ENCODE data around the gene FTO. TPM values are rescaled to one million over a fixed set of nuclear protein-coding genes. Genes with fewer than 3 reads are reported as not detected.

Gene FTO
- total and polyA plus RNA-seq, 4 experiments from 2014 or later = 61.5 to 126 (median 69.7) TPM

DNA sequence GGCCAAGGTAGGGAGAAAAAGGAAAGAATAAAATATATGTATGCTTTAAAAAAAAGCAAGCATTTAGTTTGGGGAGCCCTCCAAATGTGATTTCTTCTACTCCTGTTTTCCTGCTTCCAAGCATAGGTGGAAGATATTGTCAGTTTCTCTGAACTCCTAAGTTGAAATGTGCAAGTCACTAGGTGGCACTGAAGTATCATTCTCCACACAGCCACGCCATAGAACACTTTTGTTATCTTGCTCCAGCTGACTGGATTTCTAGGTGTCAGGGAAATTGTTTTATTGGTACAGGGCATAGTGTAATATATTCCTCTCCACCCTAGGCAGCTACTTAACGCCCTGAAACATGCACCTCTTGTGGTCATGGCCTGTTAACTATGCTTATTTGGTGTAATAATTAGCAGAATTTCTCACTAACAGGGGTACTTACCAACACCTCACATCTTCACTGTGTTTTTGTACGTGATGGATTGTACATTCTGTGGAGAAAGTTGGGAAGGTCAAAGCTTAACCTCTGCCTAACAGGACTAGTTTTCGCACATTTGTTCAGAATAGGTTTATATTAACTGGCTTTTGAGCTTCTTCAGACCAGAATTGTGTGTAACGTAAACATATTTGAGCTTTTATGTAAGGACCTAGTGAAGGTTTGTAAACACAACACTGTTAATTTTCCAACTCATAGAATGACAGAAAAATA is 69.3 kb downstream of the FTO start:
- H3K9me3 Mint-ChIP-seq = no peaks in the 10 kb centered on the region
- no peaks in the 10 kb centered on the region for H3K36me3 Mint-ChIP-seq
- POLR2A ChIA-PET (ENCODE audit: partially characterized antibody) = no interaction called here
- H3K27me3 Mint-ChIP-seq = no peaks in the 10 kb centered on the region
- Histone ChIP-seq H3K36me3 (ENCODE audit: insufficient read depth, low read length) (no peaks in the 10 kb centered on the region), H3K4me1 (ENCODE audit: insufficient read depth, low read length) (peaks cover 5% of the 10 kb centered on the region), H3K27ac (ENCODE audit: low read depth, low read length) (no peak overlapping the region), H3K27me3 (ENCODE audit: insufficient read depth, low read length) (no peaks in the 10 kb centered on the region), H3K4me3 (ENCODE audit: low read length in 2 of 2) (no peak overlapping the region), H3K9me3 (ENCODE audit: control insufficient read depth in 1 of 2, low read length in 2 of 2) (no peaks in the 10 kb centered on the region)
- intact Hi-C loops (cut with micrococcal nuclease) = no loop called here
- no peak overlapping the region for H3K4me3 Mint-ChIP-seq
- CTCF ChIA-PET (ENCODE audit: partially characterized antibody) = no interaction called here
- H3K27ac Mint-ChIP-seq = no peak overlapping the region
- DNase-seq = peak in 4 of 5 donors; percentile 10 to 24 (median 20)
- peaks cover 20 to 32% (median 26%) of the 10 kb centered on the region in 4 donors for H3K4me1 Mint-ChIP-seq

DNA sequence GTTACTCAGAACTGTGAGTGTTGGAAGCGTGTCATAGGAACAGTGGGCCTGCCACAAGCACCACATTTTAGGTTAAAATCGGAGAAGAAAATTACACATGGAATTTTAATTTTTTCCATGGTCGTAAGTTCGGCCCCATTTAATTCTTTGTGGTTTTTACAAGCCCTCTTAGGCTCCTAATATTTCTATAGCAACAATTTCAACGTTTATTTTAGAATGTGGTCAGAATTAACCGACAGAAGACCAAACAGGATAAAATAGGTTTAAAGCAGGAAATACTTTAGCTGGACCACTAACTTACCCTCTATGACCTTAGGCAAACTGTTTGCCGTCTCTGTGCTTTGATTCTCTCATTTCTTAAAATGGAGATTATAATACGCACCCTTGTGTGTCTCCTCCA is 69.9 kb downstream of the FTO start:
- H3K27me3 ChIP-seq (ENCODE audit: insufficient read depth, low read length) = no peaks in the 10 kb centered on the region
- CTCF ChIA-PET (ENCODE audit: partially characterized antibody) = no interaction called here
- H3K36me3 ChIP-seq (ENCODE audit: insufficient read depth, low read length) = no peaks in the 10 kb centered on the region
- H3K9me3 ChIP-seq (ENCODE audit: control insufficient read depth in 1 of 2, low read length in 2 of 2) = no peaks in the 10 kb centered on the region
- peaks cover 5% of the 10 kb centered on the region for H3K4me1 ChIP-seq (ENCODE audit: insufficient read depth, low read length)
- DNase-seq = no peak
- Mint-ChIP-seq H3K4me1 (peaks cover 17 to 26% (median 26%) of the 10 kb centered on the region in 4 donors), H3K9me3 (no peaks in the 10 kb centered on the region), H3K27me3 (no peaks in the 10 kb centered on the region), H3K36me3 (no peaks in the 10 kb centered on the region), H3K27ac (no peak overlapping the region), H3K4me3 (no peak overlapping the region)
- no peak overlapping the region for H3K4me3 ChIP-seq (ENCODE audit: low read length in 2 of 2)
- POLR2A ChIA-PET (ENCODE audit: partially characterized antibody) = no interaction called here
- intact Hi-C loops (cut with micrococcal nuclease) = no loop called here
- no peak overlapping the region for H3K27ac ChIP-seq (ENCODE audit: low read depth, low read length)

DNA sequence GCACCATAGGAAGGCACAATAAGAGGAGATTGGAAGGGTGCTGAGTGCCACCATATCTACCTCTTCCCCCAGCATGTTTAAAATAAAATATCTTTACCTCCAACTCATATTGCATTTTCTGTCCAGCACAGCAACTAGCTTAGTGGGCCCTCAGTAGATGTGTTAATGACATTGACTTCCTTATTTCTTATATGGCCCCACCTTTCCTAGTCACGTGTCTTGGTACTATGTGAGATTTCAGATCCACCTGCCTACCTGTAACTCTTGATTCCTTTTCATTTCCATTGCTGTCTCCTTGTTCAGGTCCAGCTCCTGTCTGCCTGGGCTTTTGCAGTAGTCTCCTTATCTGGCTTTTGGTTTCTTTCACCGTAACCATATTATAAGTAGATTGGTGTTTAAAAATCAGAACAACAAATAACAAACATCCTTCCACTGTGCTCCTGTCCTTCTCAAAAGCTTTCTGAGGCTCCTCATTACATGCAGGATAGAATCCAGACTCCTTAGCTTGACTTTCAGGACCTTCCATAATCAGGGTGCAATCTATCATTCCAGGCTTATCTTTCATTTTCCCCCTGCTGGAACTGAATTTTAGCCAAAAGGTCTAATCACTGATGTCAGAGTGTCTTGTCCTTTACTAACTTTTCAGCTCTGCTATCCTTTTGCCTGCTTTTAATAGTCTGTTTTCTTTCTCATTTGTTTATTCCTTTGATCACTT is 71.3 kb downstream of the FTO start:
- intact Hi-C loops (cut with micrococcal nuclease) = no loop called here
- no peak for DNase-seq
- ChIA-PET POLR2A (ENCODE audit: partially characterized antibody) (no interaction called here), CTCF (ENCODE audit: partially characterized antibody) (no interaction called here)
- peaks cover 5% of the 10 kb centered on the region for H3K4me1 ChIP-seq (ENCODE audit: insufficient read depth, low read length)
- H3K27me3 ChIP-seq (ENCODE audit: insufficient read depth, low read length) = no peaks in the 10 kb centered on the region
- no peaks in the 10 kb centered on the region for H3K9me3 ChIP-seq (ENCODE audit: control insufficient read depth in 1 of 2, low read length in 2 of 2)
- no peak overlapping the region for H3K4me3 Mint-ChIP-seq
- H3K9me3 Mint-ChIP-seq = no peaks in the 10 kb centered on the region
- H3K27ac Mint-ChIP-seq = no peak overlapping the region
- H3K36me3 ChIP-seq (ENCODE audit: insufficient read depth, low read length) = no peaks in the 10 kb centered on the region
- H3K27ac ChIP-seq (ENCODE audit: low read depth, low read length) = no peak overlapping the region
- peaks cover 17 to 30% (median 26%) of the 10 kb centered on the region in 4 donors for H3K4me1 Mint-ChIP-seq
- no peaks in the 10 kb centered on the region for H3K36me3 Mint-ChIP-seq
- H3K27me3 Mint-ChIP-seq = no peaks in the 10 kb centered on the region
- H3K4me3 ChIP-seq (ENCODE audit: low read length in 2 of 2) = no peak overlapping the region

DNA sequence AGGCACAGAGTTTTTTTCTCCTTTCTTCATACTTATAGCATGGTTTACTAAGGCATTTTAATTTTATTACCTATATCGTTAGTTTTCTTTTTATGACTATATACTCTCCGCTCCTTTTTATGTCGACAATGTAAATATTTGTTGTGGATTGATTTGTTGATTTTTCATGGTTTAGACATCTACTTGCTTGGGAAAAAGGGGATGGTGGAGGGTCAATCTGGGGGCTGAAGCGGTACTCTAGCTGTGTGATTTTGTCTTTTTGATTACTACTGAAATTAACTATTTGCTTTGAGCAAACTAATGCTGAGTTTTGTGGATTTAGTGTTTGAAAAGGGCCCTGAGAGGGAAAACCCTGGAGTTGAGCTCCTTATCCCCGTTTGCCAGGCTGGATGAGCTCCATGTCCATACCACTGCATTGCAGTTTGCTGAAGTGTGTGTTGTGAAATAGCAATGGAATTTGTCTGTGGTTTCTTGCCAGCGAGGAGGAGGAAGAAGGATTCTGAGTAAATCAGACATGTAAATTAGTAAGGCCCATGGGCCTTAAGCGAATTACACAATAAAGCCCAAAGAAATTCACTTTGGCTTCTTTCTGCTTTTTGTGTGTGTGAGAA is 72.0 kb downstream of the FTO start:
- DNase-seq = no peak
- POLR2A ChIA-PET (ENCODE audit: partially characterized antibody) = no interaction called here
- intact Hi-C loops (cut with micrococcal nuclease) = no loop called here
- no peak overlapping the region for H3K4me3 Mint-ChIP-seq
- Histone ChIP-seq H3K36me3 (ENCODE audit: insufficient read depth, low read length) (no peaks in the 10 kb centered on the region), H3K4me1 (ENCODE audit: insufficient read depth, low read length) (peaks cover 5% of the 10 kb centered on the region), H3K27ac (ENCODE audit: low read depth, low read length) (no peak overlapping the region), H3K27me3 (ENCODE audit: insufficient read depth, low read length) (no peaks in the 10 kb centered on the region), H3K4me3 (ENCODE audit: low read length in 2 of 2) (no peak overlapping the region), H3K9me3 (ENCODE audit: control insufficient read depth in 1 of 2, low read length in 2 of 2) (no peaks in the 10 kb centered on the region)
- CTCF ChIA-PET (ENCODE audit: partially characterized antibody) = no interaction called here
- peak overlapping the region in 1 of 7 donors; percentile 10 for H3K27ac Mint-ChIP-seq
- H3K36me3 Mint-ChIP-seq = no peaks in the 10 kb centered on the region
- H3K27me3 Mint-ChIP-seq = no peaks in the 10 kb centered on the region
- H3K4me1 Mint-ChIP-seq = peaks cover 17 to 30% (median 26%) of the 10 kb centered on the region in 4 donors
- H3K9me3 Mint-ChIP-seq = no peaks in the 10 kb centered on the region

DNA sequence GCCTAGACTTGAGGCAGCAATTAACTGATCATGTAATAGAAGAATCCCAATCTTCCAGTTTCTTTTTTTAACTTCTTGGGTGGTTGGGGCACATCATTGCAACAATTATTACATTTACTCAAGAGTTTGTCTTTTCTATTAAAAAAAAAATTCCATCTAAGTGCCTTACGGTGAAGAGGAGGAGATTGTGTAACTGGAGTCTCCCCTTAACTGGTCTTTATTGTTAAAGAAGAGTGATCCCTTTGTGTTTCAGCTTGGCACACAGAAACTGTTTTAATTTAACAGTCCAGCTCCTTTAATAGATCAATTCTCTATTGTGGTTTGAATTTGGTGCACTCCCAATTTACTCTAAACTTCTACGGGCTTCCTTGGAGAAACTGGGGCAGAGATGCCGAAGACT is 75.2 kb downstream of the FTO start:
- Histone ChIP-seq H3K36me3 (ENCODE audit: insufficient read depth, low read length) (no peaks in the 10 kb centered on the region), H3K27me3 (ENCODE audit: insufficient read depth, low read length) (no peaks in the 10 kb centered on the region), H3K4me1 (ENCODE audit: insufficient read depth, low read length) (peaks cover 5% of the 10 kb centered on the region), H3K9me3 (ENCODE audit: control insufficient read depth in 1 of 2, low read length in 2 of 2) (no peaks in the 10 kb centered on the region), H3K27ac (ENCODE audit: low read depth, low read length) (no peak overlapping the region), H3K4me3 (ENCODE audit: low read length in 2 of 2) (no peak overlapping the region)
- no peak for DNase-seq
- CTCF ChIA-PET (ENCODE audit: partially characterized antibody) = no interaction called here
- Mint-ChIP-seq H3K4me1 (peaks cover 30 to 40% (median 34%) of the 10 kb centered on the region in 4 donors), H3K27me3 (no peaks in the 10 kb centered on the region), H3K36me3 (no peaks in the 10 kb centered on the region), H3K4me3 (no peak overlapping the region), H3K9me3 (no peaks in the 10 kb centered on the region), H3K27ac (no peak overlapping the region)
- POLR2A ChIA-PET (ENCODE audit: partially characterized antibody) = no interaction called here
- intact Hi-C loops (cut with micrococcal nuclease) = no loop called here

DNA sequence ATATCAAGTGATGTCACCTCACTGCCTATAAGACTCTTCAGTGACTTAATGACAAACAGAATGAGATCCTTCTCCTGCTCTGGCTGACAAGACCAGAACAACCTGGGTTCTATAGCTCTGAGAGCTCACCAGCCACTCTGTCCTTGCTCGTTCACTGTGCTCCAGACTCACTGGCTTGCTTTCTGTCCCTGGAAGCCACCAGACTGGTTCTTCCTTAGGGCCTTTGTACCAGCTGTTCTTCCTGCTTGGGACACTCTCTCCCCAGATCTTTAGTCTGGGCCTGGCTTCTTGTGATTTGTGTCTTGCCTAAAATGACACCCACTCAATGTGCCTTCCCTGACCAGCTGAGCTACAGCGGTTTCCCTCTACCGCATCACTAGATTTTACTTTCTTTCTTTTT is 76.1 kb downstream of the FTO start:
- peak overlapping the region in 1 of 7 donors; percentile 23 for H3K27ac Mint-ChIP-seq
- H3K36me3 ChIP-seq (ENCODE audit: insufficient read depth, low read length) = no peaks in the 10 kb centered on the region
- intact Hi-C loops (cut with micrococcal nuclease) = no loop called here
- no peak for DNase-seq
- H3K4me3 ChIP-seq (ENCODE audit: low read length in 2 of 2) = no peak overlapping the region
- ChIA-PET CTCF (ENCODE audit: partially characterized antibody) (no interaction called here), POLR2A (ENCODE audit: partially characterized antibody) (no interaction called here)
- H3K4me1 ChIP-seq (ENCODE audit: insufficient read depth, low read length) = peaks cover 5% of the 10 kb centered on the region
- H3K9me3 Mint-ChIP-seq = no peaks in the 10 kb centered on the region
- H3K4me1 Mint-ChIP-seq = peaks cover 27 to 34% (median 30%) of the 10 kb centered on the region in 4 donors
- no peaks in the 10 kb centered on the region for H3K36me3 Mint-ChIP-seq
- no peaks in the 10 kb centered on the region for H3K9me3 ChIP-seq (ENCODE audit: control insufficient read depth in 1 of 2, low read length in 2 of 2)
- peak overlapping the region in 1 of 8 donors; percentile 18 for H3K4me3 Mint-ChIP-seq
- no peaks in the 10 kb centered on the region for H3K27me3 Mint-ChIP-seq
- H3K27ac ChIP-seq (ENCODE audit: low read depth, low read length) = no peak overlapping the region
- H3K27me3 ChIP-seq (ENCODE audit: insufficient read depth, low read length) = no peaks in the 10 kb centered on the region

DNA sequence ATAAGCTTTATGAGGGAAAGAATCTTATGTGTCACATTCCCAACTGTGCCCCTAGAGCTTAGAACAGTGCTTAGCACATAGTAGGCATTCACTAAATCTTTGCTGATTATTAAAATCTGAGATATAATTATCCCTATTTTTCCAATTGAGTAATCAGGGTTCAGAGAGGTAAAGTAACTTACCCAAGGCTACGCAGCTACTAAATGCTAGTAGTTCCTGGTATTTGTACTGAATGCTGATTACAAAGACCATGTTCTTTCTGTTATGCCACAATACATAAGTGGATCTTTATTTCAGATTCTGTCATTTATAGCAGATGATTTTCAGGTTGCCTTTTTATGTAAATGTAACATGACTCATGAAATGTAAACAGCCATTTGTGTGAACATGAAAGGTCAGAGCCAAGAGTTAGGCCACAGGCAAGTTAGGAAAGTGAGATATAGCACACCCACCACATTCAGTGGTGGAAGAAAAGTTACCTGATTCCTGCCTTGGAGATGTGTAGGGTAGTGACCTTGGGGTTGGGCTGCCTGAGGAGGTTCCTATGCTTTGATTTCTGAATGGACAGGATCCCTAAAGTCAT is 77.2 kb downstream of the FTO start:
- Mint-ChIP-seq H3K4me3 (no peak overlapping the region), H3K36me3 (no peaks in the 10 kb centered on the region), H3K9me3 (no peaks in the 10 kb centered on the region), H3K27ac (no peak overlapping the region), H3K27me3 (no peaks in the 10 kb centered on the region), H3K4me1 (peaks cover 21 to 31% (median 24%) of the 10 kb centered on the region in 4 donors)
- Histone ChIP-seq H3K4me1 (ENCODE audit: insufficient read depth, low read length) (peaks cover 5% of the 10 kb centered on the region), H3K36me3 (ENCODE audit: insufficient read depth, low read length) (no peaks in the 10 kb centered on the region), H3K9me3 (ENCODE audit: control insufficient read depth in 1 of 2, low read length in 2 of 2) (no peaks in the 10 kb centered on the region), H3K27me3 (ENCODE audit: insufficient read depth, low read length) (no peaks in the 10 kb centered on the region), H3K4me3 (ENCODE audit: low read length in 2 of 2) (no peak overlapping the region), H3K27ac (ENCODE audit: low read depth, low read length) (no peak overlapping the region)
- ChIA-PET POLR2A (ENCODE audit: partially characterized antibody) (no interaction called here), CTCF (ENCODE audit: partially characterized antibody) (no interaction called here)
- intact Hi-C loops (cut with micrococcal nuclease) = no loop called here
- no peak for DNase-seq

Measured in CD4-positive, alpha-beta memory T cell (primary cell).